HG02943 (cell line): ENCODE results near the gene CHCHD6.

ENCODE experiments used
- ATAC-seq: cut with Tn5 transposase; IDR thresholded peaks from one replicate; pipeline ENCODE4 v1.9.1; 2021; ENCODE audit warnings: mild to moderate bottlenecking, low read depth, moderate library complexity; ENCODE audit not compliant: unreplicated experiment

CHCHD6 gene

DNA sequence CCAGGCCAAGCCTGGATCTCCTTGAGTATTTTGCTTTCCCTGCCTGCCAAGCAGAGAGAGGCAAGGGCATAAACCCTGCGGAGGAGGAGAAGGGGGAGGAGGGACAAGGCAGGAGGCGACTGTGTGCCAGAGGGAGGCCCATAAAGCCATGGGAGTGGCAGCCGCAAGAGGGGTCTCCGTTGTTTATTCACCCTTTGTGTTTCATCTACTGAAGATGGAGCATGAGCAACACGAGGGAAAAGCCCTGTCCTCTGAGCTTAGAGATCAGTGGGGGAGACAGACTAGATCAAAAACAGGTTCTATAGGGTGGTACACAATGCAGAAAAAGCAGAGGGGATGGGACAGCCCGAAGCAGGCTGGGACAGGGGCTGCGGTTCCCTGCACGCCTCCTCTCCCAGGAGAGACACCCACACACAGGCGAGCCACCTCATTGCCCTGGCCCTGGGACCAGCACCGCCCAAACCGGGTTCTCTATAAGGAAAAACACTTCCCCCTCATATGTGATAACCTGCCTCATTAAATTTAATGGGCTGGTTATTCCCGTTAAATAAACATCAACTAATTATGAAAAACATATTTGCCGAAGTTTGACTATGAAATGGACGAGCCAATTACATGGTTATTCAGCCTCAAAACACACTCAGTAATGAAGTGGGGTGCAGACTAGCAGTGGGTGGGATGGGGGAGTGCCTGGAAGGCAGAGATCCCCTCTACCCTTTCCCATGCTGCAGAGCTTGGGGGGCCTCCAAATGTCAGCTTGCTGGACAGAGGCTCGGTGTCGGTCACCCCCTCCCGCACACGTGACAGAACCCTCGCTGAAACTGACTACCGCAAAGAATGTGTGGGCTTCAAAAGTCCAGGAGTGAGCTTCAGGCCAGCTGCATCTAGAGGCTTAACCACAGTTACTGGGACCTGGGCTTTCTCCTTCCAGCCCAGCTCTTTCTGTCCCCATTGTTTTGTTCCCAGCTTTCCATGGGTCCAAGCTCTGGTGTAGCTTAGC lies 264.7 kb downstream of the CHCHD6 start:
- no peak for ATAC-seq

- ATAC-seq: no peak
Measured at GRCh38 chr3:126969586-126969985, 265.5 kb downstream of the CHCHD6 start.

- ATAC-seq: no peak
Measured at GRCh38 chr3:126970101-126970500, 266.1 kb downstream of the CHCHD6 start.

- no peak for ATAC-seq
Measured at GRCh38 chr3:126970921-126971320, 266.9 kb downstream of the CHCHD6 start.

DNA sequence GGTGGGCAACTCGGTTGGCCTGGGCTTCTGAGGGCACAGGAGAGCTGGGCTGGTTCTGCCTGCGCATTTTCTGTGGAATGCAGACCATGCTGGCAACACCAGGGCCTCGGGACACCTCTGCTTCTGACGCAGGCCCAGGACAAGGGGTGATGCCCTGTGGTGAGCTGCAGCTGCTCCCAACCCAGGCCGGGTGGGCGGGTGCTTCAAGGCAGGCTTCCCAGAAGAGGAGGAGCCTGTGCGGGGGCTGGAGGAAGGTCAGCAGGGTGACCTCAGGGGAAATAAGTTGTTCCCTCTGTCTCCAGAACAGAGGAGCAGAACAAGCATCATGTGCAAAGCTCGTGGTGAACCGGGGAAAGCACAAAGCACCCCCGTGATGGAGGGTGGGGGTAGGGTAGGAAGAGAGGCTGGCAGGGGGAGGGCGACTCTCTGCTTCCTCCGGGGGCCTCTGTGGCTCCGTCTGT lies 267.9 kb downstream of the CHCHD6 start:
- no peak for ATAC-seq

DNA sequence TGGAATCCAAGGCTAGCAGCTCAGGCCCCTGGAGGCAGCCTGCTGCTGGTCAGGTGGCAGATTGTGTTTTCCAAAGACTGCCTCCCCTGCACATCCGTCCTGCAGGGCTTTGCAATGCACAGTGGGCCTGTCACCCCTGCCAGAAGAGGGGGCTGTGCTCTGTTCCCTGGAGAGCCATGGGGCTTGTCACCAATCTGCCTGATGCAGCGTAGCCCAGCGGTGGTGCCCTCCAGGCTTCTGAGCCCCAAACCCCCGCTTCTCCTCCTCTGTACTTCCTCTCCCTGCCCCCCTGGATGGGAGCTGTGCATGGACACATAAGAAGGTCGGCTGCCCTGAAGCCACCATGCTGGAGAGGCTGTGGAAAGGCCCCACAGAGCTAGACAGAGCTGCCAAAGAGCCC lies 268.8 kb downstream of the CHCHD6 start:
- ATAC-seq: no peak

DNA sequence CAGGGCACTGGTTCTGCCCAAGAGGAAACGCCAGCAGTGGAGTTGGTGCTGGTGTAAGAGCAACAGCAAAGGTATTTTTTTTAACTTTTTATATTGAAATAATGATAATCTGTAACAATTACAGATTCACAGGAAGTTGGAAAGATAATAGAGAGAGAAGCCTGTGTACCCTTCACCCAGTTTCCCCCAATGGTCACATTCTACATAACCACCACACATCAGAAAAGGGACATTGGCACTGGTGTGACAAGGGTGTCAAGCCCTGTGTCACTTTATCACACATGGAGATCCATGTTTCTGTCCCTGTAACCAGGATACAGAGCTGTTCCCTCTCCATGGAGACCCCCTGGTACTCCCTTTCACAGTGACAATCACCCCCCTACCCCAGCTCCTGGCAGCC lies 269.8 kb downstream of the CHCHD6 start:
- no peak for ATAC-seq

- ATAC-seq: no peak
Measured at GRCh38 chr3:126974756-126975155, 270.7 kb downstream of the CHCHD6 start.

- no peak for ATAC-seq
Measured at GRCh38 chr3:126976906-126977305, 272.9 kb downstream of the CHCHD6 start.

DNA sequence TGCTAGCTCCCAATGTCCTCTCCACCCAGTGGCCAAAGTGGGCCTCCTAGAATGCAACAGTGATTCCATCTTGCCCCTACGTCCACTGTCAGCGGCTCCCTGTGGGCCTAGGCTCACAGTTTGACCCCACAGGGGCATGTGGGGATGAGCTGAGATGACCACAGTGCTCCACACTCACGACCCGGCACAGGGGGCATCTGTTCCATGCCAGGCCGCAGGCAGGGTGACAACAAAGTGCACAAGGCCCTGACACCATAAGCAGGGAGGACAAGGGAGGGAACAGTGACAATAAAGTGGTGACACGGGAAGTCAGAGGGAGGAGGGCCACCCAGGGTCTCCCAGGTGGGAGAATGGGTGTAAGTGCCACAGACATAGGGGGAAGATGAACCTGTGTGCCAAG lies 273.8 kb downstream of the CHCHD6 start:
- no peak for ATAC-seq

- ATAC-seq: no peak
Measured at GRCh38 chr3:126978291-126978690, 274.3 kb downstream of the CHCHD6 start.

GRCh38 chr3:126979046-126979628 lies 275.1 kb downstream of the CHCHD6 start:
- no peak for ATAC-seq

GRCh38 chr3:126980266-126980811 lies 276.3 kb downstream of the CHCHD6 start:
- no peak for ATAC-seq

DNA sequence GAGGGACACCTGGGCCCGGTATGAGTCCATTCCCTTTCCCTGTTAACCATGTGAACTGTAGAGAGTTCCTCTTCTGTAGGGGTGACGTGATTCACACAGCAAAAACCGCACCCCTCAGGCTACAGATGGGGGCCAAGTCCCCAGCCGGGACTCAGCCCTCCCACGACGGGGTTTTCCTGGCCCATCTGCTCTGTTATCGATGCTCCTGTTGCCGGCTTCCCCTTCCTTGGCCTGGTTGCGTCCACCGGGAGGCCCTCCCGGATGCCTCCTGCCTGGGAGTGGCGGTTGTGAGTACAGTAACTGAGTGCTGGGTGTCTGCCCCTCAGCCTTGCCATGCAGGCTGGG lies 278.1 kb downstream of the CHCHD6 start:
- ATAC-seq: peak; percentile 19

DNA sequence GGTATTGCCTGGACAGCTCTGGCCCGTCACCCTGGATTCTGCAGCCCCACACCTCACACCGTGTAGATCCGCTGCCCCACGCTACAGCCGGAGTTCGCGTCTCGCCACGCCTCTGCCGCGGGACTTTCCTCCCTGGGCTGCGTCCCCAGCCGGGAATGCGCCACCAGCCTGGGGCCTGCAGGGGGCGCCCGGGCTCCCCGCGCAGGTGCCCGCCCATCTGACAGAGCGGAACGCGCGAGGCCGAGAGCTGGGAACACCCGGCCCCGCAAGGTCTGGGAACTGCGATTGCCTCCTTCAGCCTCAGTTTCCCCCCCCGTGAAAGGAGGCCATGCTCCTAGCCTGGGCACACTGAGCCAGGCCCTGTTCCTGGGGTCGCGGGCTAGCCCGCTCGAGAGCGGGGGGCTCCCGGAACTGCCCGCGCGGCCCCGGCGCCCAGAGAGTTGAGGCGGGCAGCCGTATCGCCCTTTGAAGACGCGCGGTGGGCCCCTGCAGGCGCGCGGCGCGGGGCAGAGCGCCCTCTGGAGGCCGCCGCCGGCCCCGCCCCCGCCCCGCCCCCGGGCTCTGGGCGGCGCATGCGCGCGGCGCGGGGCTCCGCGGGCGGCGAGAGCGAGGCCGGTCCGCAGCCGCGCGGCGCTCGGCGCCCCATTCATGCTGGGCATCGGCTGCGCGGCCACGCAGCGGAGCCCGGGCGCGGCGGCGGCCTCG lies 278.6 kb downstream of the CHCHD6 start, which contains the start of gene PLXNA1:
Gene PLXNA1 (plus strand): TSS at position 645 of the 705 bp plus-strand sequence. CDS start 5,479 bp downstream, outside the sequence.
- ATAC-seq: peak; percentile 59

- peak; percentile 1 for ATAC-seq
Measured at GRCh38 chr3:126983276-126983652, 279.2 kb downstream of the CHCHD6 start.

GRCh38 chr3:126983653-126984390 lies 279.8 kb downstream of the CHCHD6 start:
- no peak for ATAC-seq

- ATAC-seq: no peak
Measured at GRCh38 chr3:126984391-126985131, 280.5 kb downstream of the CHCHD6 start.
